Vagina (tissue), 2 donors: ENCODE results near the gene TNFAIP1.

Source experiments
- POLR2A ChIP-seq, 2 donors: fragments of 450-650 bp; IDR thresholded peaks; one replicate each; pipeline ENCODE4 v1.6.1; 2017; ENCODE audit warnings: antibody characterized with exemption in 2 of 2, mild to moderate bottlenecking in 2 of 2, moderate library complexity in 2 of 2
- POLR2AphosphoS5 ChIP-seq, 2 donors: sonication (generic); formaldehyde crosslinking; IDR thresholded peaks; one replicate each; pipeline ENCODE4 v1.9.0; 2017; ENCODE audit warnings: antibody characterized with exemption in 2 of 2, mild to moderate bottlenecking in 2 of 2, low read depth in 1 of 2; ENCODE audit not compliant: insufficient read depth in 1 of 2
- TF ChIP-seq, protein P1 (sequence below), 3 experiments: fragments of 450-650 bp in 2 of 3; fragments of 200-600 bp in 1 of 3; sonication (generic) in 1 of 3; IDR thresholded peaks; one replicate each; pipeline ENCODE4 v1.5.1; 2017 to 2019; ENCODE audit warnings: antibody characterized with exemption in 3 of 3, mild to moderate bottlenecking in 2 of 3, moderate library complexity in 2 of 3

DNA sequence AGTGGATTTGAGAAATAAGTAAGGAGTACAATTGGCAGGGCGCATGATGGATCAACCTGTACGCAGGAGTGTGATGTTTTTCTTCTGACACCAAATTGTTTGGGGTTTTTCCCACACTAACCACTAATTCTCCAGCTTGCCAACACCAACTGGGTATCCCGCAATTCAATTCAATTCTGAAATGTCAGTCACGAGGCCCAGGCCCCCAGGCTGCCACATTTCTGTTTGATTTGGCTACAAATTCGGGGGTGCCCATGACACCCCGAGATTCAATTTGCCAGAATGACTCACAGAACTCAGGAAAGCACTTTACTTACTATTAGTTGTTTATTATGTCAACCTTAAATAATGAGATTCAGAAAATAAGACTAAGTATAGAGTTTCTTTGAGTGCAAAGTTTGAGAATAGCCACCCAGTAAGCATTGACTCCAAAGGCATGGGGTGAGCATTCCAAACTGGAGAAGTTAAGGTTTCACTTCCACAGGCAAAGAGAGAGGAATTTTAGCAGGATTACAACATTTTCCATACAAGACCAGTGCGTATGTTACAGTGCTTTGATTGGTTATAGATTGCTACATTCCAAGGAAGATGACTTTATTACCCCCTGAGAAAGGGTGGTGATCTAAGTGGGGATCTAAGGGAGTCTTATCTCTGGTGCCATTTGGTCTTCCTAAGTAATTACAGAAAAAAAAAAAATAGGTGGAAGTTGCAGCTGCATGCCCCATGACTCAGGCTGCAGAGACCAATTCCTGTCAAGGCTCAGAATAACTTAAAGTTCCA lies 59.0 kb downstream of the TNFAIP1 start:
- TF ChIP-seq, protein P1, sequence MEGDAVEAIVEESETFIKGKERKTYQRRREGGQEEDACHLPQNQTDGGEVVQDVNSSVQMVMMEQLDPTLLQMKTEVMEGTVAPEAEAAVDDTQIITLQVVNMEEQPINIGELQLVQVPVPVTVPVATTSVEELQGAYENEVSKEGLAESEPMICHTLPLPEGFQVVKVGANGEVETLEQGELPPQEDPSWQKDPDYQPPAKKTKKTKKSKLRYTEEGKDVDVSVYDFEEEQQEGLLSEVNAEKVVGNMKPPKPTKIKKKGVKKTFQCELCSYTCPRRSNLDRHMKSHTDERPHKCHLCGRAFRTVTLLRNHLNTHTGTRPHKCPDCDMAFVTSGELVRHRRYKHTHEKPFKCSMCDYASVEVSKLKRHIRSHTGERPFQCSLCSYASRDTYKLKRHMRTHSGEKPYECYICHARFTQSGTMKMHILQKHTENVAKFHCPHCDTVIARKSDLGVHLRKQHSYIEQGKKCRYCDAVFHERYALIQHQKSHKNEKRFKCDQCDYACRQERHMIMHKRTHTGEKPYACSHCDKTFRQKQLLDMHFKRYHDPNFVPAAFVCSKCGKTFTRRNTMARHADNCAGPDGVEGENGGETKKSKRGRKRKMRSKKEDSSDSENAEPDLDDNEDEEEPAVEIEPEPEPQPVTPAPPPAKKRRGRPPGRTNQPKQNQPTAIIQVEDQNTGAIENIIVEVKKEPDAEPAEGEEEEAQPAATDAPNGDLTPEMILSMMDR (IDR thresholded peaks at IDR 0.05), result no peak
- TF ChIP-seq POLR2AphosphoS5 (IDR thresholded peaks at IDR 0.05; ENCODE audit: insufficient read depth in 1 of 2, low read depth in 1 of 2) (no peak), POLR2A (IDR thresholded peaks at IDR 0.05) (no peak)
